UCSD-AML1 (cell line): ENCODE data around the gene RETREG3.
"Not testable (repeated sequence)": the region's sequence is repeated elsewhere in the genome, so short reads cannot be mapped to it uniquely, and the experiment has no call there.

Source experiments
- DNase-seq: peaks from one replicate; lab custom pipeline; 2025; ENCODE audit not compliant: unreplicated experiment; lab: John Stamatoyannopoulos, UW

Gene RETREG3

GRCh38 chr17:42609182-42609813 is at the start of gene RETREG3, which contains the start of gene TUBG1:
RETREG3 (minus strand) TSS chr17:42609374; CDS start chr17:42609324, 50 bp downstream.
TUBG1 (plus strand) TSS chr17:42609683; CDS start chr17:42609738, 55 bp downstream.
- DNase-seq: peak; percentile 99

- no peak for DNase-seq
Observed at GRCh38 chr17:42657824-42658588, 48.8 kb upstream of the RETREG3 start.

- no peak for DNase-seq
Observed at GRCh38 chr17:42655528-42655927, 46.4 kb upstream of the RETREG3 start.

GRCh38 chr17:42653179-42654124 is 44.3 kb upstream of the RETREG3 start:
- DNase-seq: no peak

- no peak for DNase-seq
Observed at GRCh38 chr17:42651392-42651791, 42.2 kb upstream of the RETREG3 start.

GRCh38 chr17:42647778-42648177 is 38.6 kb upstream of the RETREG3 start:
- no peak for DNase-seq

GRCh38 chr17:42642336-42642735 is 33.2 kb upstream of the RETREG3 start:
- no peak for DNase-seq

GRCh38 chr17:42640121-42640520 is 30.9 kb upstream of the RETREG3 start:
- DNase-seq: no peak

GRCh38 chr17:42639525-42640113 is 30.4 kb upstream of the RETREG3 start:
- no peak for DNase-seq

GRCh38 chr17:42632949-42633444 is 23.8 kb upstream of the RETREG3 start:
- DNase-seq: no peak

GRCh38 chr17:42629411-42630009 is 20.3 kb upstream of the RETREG3 start:
- no peak for DNase-seq

- DNase-seq: not testable (repeated sequence)
Observed at GRCh38 chr17:42627032-42627764, 18.0 kb upstream of the RETREG3 start.

- no peak for DNase-seq
Observed at GRCh38 chr17:42623732-42624596, 14.8 kb upstream of the RETREG3 start.

- DNase-seq: no peak
Observed at GRCh38 chr17:42623271-42623670, 14.1 kb upstream of the RETREG3 start.

- DNase-seq: not testable (repeated sequence)
Observed at GRCh38 chr17:42621987-42622386, 12.8 kb upstream of the RETREG3 start.

- peak; percentile 25 for DNase-seq
Observed at GRCh38 chr17:42618442-42619150, 9.4 kb upstream of the RETREG3 start.

GRCh38 chr17:42617956-42618431 is 8.8 kb upstream of the RETREG3 start:
- DNase-seq: no peak
